CD14-positive monocyte (primary cell): ENCODE measurements around the gene ZNF439. TPM values are rescaled to one million over a fixed set of nuclear protein-coding genes. Genes with fewer than 3 reads are reported as not detected.
A peak's percentile ranks its signal among the peaks of the same experiment; 100 is the strongest.
"Not testable (repeated sequence)": the region's sequence is repeated elsewhere in the genome, so short reads cannot be mapped to it uniquely, and the experiment has no call there.

Source experiments
- DNase-seq, 3 donors: peaks; one replicate each; pipeline ENCODE4 v3.0.0-alpha.2; 2011 to 2022
- H2AFZ ChIP-seq: 2 replicates; pipeline ENCODE4 v1.6.0; 2012; ENCODE audit warnings: mild to moderate bottlenecking, low read depth, low read length, inconsistent platforms; ENCODE audit not compliant: insufficient read depth, poor library complexity, severe bottlenecking
- H3K27ac ChIP-seq, 2 donors: 1 replicate in 1 of 2; 2 replicates in 1 of 2; pipeline ENCODE4 v1.5.1; 2012 to 2013; ENCODE audit warnings: low read length in 2 of 2, control low read depth in 1 of 2, inconsistent platforms in 1 of 2, low read depth in 1 of 2, mild to moderate bottlenecking in 1 of 2
- H3K27me3 ChIP-seq, 2 donors: one replicate each; pipeline versions ENCODE4 v1.6.0 to v1.6.1; 2011 to 2013; ENCODE audit warnings: low read length in 2 of 2; ENCODE audit not compliant: control insufficient read depth in 2 of 2, insufficient read depth in 2 of 2
- H3K36me3 ChIP-seq, 2 donors: replicated peaks in 1 of 2; 1 replicate in 1 of 2; 2 replicates in 1 of 2; pipeline versions ENCODE4 v1.5.1 to v1.6.1; 2012 to 2013; ENCODE audit warnings: low read length in 2 of 2, control low read depth in 1 of 2, inconsistent platforms in 1 of 2, mild to moderate bottlenecking in 1 of 2; ENCODE audit not compliant: insufficient read depth in 2 of 2, control insufficient read depth in 1 of 2
- H3K4me1 ChIP-seq, 2 donors: 1 replicate in 1 of 2; 2 replicates in 1 of 2; pipeline versions ENCODE4 v1.5.1 to v1.6.1; 2012 to 2013; ENCODE audit warnings: low read length in 2 of 2, control low read depth in 1 of 2, inconsistent platforms in 1 of 2, mild to moderate bottlenecking in 1 of 2, moderate library complexity in 1 of 2; ENCODE audit not compliant: insufficient read depth in 2 of 2, control insufficient read depth in 1 of 2
- H3K4me2 ChIP-seq: replicated peaks from 2 replicates; pipeline ENCODE3; 2012; ENCODE audit warnings: low read length, moderate library complexity, mild to moderate bottlenecking; ENCODE audit not compliant: poor library complexity, severe bottlenecking; ENCODE audit errors: extremely low read depth
- H3K4me3 ChIP-seq, 3 experiments: fragments of 200-600 bp in 1 of 3; sonication (generic) in 1 of 3; replicated peaks in 1 of 3; 1 replicate in 2 of 3; 2 replicates in 1 of 3; pipeline ENCODE4 v1.5.1; 2011 to 2013; ENCODE audit warnings: low read length in 3 of 3, mild to moderate bottlenecking in 3 of 3, control low read depth in 2 of 3, low read depth in 2 of 3, inconsistent platforms in 1 of 3, moderate library complexity in 1 of 3
- H3K79me2 ChIP-seq: 2 replicates; pipeline ENCODE4 v1.6.0; 2012; ENCODE audit warnings: mild to moderate bottlenecking, control low read depth, inconsistent platforms, low read length, moderate library complexity; ENCODE audit not compliant: insufficient read depth
- H3K9ac ChIP-seq: 2 replicates; pipeline ENCODE4 v1.6.0; 2017; ENCODE audit warnings: low read length, mild to moderate bottlenecking; ENCODE audit not compliant: insufficient read depth, poor library complexity, severe bottlenecking
- H3K9me3 ChIP-seq, 2 donors: replicated peaks in 1 of 2; 1 replicate in 1 of 2; 2 replicates in 1 of 2; pipeline versions ENCODE4 v1.5.1 to v1.6.1; 2012 to 2013; ENCODE audit warnings: low read length in 2 of 2, control low read depth in 1 of 2; ENCODE audit not compliant: control insufficient read depth in 1 of 2, insufficient read depth in 1 of 2
- H4K20me1 ChIP-seq: 2 replicates; pipeline ENCODE4 v1.6.0; 2012; ENCODE audit warnings: mild to moderate bottlenecking, low read length, control low read depth, moderate library complexity; ENCODE audit not compliant: insufficient read depth
- H3K27ac Mint-ChIP-seq, 7 donors: one replicate each; pipeline ENCODE4 v1.8.0; 2020; ENCODE audit warnings: mild to moderate bottlenecking in 7 of 7, mixed read lengths in 7 of 7, moderate library complexity in 6 of 7, inconsistent platforms in 2 of 7
- H3K27me3 Mint-ChIP-seq, 3 donors: one replicate each; pipeline ENCODE4 v1.8.0; 2021 to 2022; ENCODE audit warnings: low read depth in 3 of 3, mild to moderate bottlenecking in 3 of 3, mixed read lengths in 3 of 3, moderate library complexity in 3 of 3, inconsistent platforms in 1 of 3
- H3K36me3 Mint-ChIP-seq, 2 donors: one replicate each; pipeline ENCODE4 v1.8.0; 2020; ENCODE audit warnings: mixed read lengths in 2 of 2, inconsistent platforms in 1 of 2, mild to moderate bottlenecking in 1 of 2
- H3K4me1 Mint-ChIP-seq: one replicate; pipeline ENCODE4 v1.8.0; 2020; ENCODE audit warnings: mild to moderate bottlenecking, mixed read lengths
- H3K4me3 Mint-ChIP-seq, 2 donors: one replicate each; pipeline ENCODE4 v1.8.0; 2020; ENCODE audit warnings: mild to moderate bottlenecking in 2 of 2, mixed read lengths in 2 of 2, moderate library complexity in 1 of 2
- H3K9me3 Mint-ChIP-seq, 7 donors: one replicate each; pipeline ENCODE4 v1.8.0; 2020 to 2022; ENCODE audit warnings: mixed read lengths in 7 of 7, mild to moderate bottlenecking in 6 of 7, moderate library complexity in 6 of 7, inconsistent platforms in 2 of 7
- WGBS: methylation state at CpG from one replicate; pipeline ENCODE4 v1.1.5; 2013; ENCODE audit warnings: missing lambda C conversion rate; ENCODE audit not compliant: insufficient coverage; 5-methylcytosine and 5-hydroxymethylcytosine counted together
- intact Hi-C, 2 donors: fragments of 100-400 bp; cut with micrococcal nuclease; formaldehyde crosslinking; loops; one replicate each; pipeline versions ENCODE4 v1.15.0 to v1.15.1; 2023
- polyA plus RNA-seq, 3 donors: library from polyadenylated mRNA; depleted of rRNA in 1 of 3; unstranded in 2 of 3; stranded (reverse) in 1 of 3; fragments of 300-500 nt in 2 of 3; fragments of >200 nt in 1 of 3; fragmentation: Illumina TruSeq in 2 of 3; gene quantifications; 1 replicate in 2 of 3; 2 replicates in 1 of 3; pipeline ENCODE4 v1.2.3, GENCODE V29; 2012 to 2021
- TF ChIP-seq, protein P1 (sequence below): fragments of 200-600 bp; IDR thresholded peaks from one replicate; pipeline ENCODE4 v1.8.0; 2022; ENCODE audit warnings: antibody characterized with exemption, mild to moderate bottlenecking

ZNF439 gene
- polyA plus RNA-seq, 3 donors: 0.31 to 2.1 (median 0.82) TPM

GRCh38 chr19:11873762-11874161 is 25.2 kb downstream of the ZNF439 start:
- peaks cover 19 to 54% (median 40%) of the 10 kb centered on the region in 7 donors for H3K9me3 Mint-ChIP-seq
- TF ChIP-seq, protein P1, sequence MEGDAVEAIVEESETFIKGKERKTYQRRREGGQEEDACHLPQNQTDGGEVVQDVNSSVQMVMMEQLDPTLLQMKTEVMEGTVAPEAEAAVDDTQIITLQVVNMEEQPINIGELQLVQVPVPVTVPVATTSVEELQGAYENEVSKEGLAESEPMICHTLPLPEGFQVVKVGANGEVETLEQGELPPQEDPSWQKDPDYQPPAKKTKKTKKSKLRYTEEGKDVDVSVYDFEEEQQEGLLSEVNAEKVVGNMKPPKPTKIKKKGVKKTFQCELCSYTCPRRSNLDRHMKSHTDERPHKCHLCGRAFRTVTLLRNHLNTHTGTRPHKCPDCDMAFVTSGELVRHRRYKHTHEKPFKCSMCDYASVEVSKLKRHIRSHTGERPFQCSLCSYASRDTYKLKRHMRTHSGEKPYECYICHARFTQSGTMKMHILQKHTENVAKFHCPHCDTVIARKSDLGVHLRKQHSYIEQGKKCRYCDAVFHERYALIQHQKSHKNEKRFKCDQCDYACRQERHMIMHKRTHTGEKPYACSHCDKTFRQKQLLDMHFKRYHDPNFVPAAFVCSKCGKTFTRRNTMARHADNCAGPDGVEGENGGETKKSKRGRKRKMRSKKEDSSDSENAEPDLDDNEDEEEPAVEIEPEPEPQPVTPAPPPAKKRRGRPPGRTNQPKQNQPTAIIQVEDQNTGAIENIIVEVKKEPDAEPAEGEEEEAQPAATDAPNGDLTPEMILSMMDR: no peak
- H3K4me1 Mint-ChIP-seq: no peaks in the 10 kb centered on the region
- no peak overlapping the region for H2AFZ ChIP-seq
- H3K27ac ChIP-seq: no peak overlapping the region
- peaks cover under 1 to 11% of the 10 kb centered on the region in 2 donors for H3K36me3 ChIP-seq
- H3K4me3 Mint-ChIP-seq: no peak overlapping the region
- no CpG with 5 or more reads among the region's 1 CpG for WGBS
- intact Hi-C loops: no loop called here
- H3K27ac Mint-ChIP-seq: no peak overlapping the region
- no peak overlapping the region for H3K4me2 ChIP-seq
- no peaks in the 10 kb centered on the region for H3K27me3 Mint-ChIP-seq
- H3K27me3 ChIP-seq: no peaks in the 10 kb centered on the region
- peaks cover under 1 to 7% of the 10 kb centered on the region in 2 donors for H3K36me3 Mint-ChIP-seq
- H3K79me2 ChIP-seq: no peaks in the 10 kb centered on the region
- peaks cover 36 to 44% of the 10 kb centered on the region in 2 donors for H3K9me3 ChIP-seq
- no peak for DNase-seq
- no peaks in the 10 kb centered on the region for H4K20me1 ChIP-seq
- no peak overlapping the region for H3K4me3 ChIP-seq
- no peak overlapping the region for H3K9ac ChIP-seq
- H3K4me1 ChIP-seq: no peaks in the 10 kb centered on the region

DNA sequence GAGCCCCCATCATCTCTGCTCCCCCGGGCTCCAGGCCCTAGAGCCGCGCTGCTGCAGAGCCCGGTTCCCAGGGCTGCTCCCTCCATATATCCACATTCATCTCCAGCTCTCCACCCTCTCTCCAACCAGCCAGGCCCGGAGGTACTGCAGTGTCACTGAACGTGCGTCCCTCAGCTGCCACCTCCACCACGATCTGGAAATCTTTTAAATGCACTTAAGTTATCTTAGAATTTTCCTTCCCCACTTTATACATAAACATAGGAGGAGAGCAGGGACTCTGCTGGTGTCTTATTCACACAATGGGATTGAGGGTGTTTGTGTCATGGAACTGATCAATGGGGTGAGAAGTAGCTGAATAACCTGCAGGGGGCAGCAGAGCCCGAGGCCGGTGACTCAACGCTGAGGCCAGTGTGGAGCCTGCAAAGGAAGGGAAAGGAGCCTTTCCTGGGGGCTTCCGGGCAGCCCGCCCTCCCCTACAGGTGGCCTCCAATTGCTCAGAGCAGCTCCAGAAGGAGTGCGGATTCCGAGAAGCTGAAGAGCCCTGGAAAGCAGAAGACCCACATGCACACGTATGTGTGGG is 31.3 kb downstream of the ZNF439 start:
- intact Hi-C loops: loop anchor here (2.0 to 5.0 kb wide), 2 partner anchors 82 to 263 kb away; partner anchors contain the start of gene ZNF491 (in 1 of the 2)
- not testable (repeated sequence) for H3K79me2 ChIP-seq, H3K4me1 ChIP-seq, H2AFZ ChIP-seq, H3K36me3 Mint-ChIP-seq, H3K36me3 ChIP-seq, H3K4me3 ChIP-seq, H3K4me1 Mint-ChIP-seq, H4K20me1 ChIP-seq, H3K27me3 Mint-ChIP-seq, H3K9ac ChIP-seq, H3K4me3 Mint-ChIP-seq, H3K27ac ChIP-seq, H3K4me2 ChIP-seq, H3K27me3 ChIP-seq
- 64% methylated on average over 10 of the region's 16 CpGs for WGBS
- TF ChIP-seq, protein P1: peak; percentile 44
- DNase-seq: peak in 2 of 3 donors; percentile 10 to 11
- H3K9me3 ChIP-seq: peaks cover 10 to 22% of the 10 kb centered on the region in 2 donors
- Mint-ChIP-seq H3K9me3 (peaks cover 14 to 33% (median 25%) of the 10 kb centered on the region in 7 donors), H3K27ac (peak overlapping the region in 2 of 7 donors; percentile 31 to 58)
